Measurements from ENCODE around the gene TLE1. TPM values are rescaled to one million over a fixed set of nuclear protein-coding genes. Genes with fewer than 3 reads are reported as not detected.

TLE1 gene
- total RNA-seq, 1 experiment from 2014 or later, result 79.3 TPM

GRCh38 chr9:81682797-81683196, 6.5 kb downstream of the TLE1 start:
- H3K18ac ChIP-seq (ENCODE audit: insufficient read length, low read depth, low read length), result no peak overlapping the region
- no peak overlapping the region for H4K5ac ChIP-seq (ENCODE audit: insufficient read length, low read depth, low read length)
- H3K23ac ChIP-seq (ENCODE audit: insufficient read length, low read depth, low read length), result no peak overlapping the region
- no peak overlapping the region for H4K8ac ChIP-seq (replicated peaks; ENCODE audit: insufficient read length, low read depth, low read length)
- H3K27me3 ChIP-seq (ENCODE audit: insufficient read depth, low read length), result no peaks in the 10 kb centered on the region
- no peak overlapping the region for H3K27ac ChIP-seq (ENCODE audit: insufficient read length, low read depth, low read length)
- no peak overlapping the region for H2BK120ac ChIP-seq (ENCODE audit: low read depth, low read length, poor library complexity, severe bottlenecking)
- H3K4me1 ChIP-seq (ENCODE audit: insufficient read depth, low read length), result no peaks in the 10 kb centered on the region
- H3K4me2 ChIP-seq (ENCODE audit: insufficient read depth, insufficient read length, low read length), result no peak overlapping the region
- no peak overlapping the region for H2AK5ac ChIP-seq (ENCODE audit: insufficient read length, low read length)
- Mint-ChIP-seq H3K4me3 (no peak overlapping the region), H3K27me3 (ENCODE audit: low read depth) (no peaks in the 10 kb centered on the region), H3K9me3 (no peaks in the 10 kb centered on the region), H3K4me1 (peaks cover 16 to 32% of the 10 kb centered on the region in 2 experiments), H3K36me3 (ENCODE audit: insufficient read depth in 1 of 3, low read depth in 3 of 3) (peaks cover 12 to 29% (median 26%) of the 10 kb centered on the region in 3 experiments), H3K27ac (no peak overlapping the region)
- no peak overlapping the region for H2BK20ac ChIP-seq (ENCODE audit: low read depth, low read length, poor library complexity, severe bottlenecking)
- H4K20me1 ChIP-seq (ENCODE audit: control insufficient read depth, insufficient read depth, insufficient read length), result no peaks in the 10 kb centered on the region
- peaks cover 74% of the 10 kb centered on the region for H3K79me2 ChIP-seq (ENCODE audit: insufficient read depth, low read length)
- no peak overlapping the region for H4K91ac ChIP-seq (ENCODE audit: insufficient read length, low read depth, low read length)
- H2AFZ ChIP-seq (ENCODE audit: low read length), result no peak overlapping the region
- peaks cover 3% of the 10 kb centered on the region for H3K23me2 ChIP-seq (ENCODE audit: insufficient read length, low read depth, low read length, poor library complexity, severe bottlenecking)
- no peak overlapping the region for H3T11ph ChIP-seq (ENCODE audit: low read length)
- no peaks in the 10 kb centered on the region for H3K9me3 ChIP-seq (ENCODE audit: control insufficient read depth, low read depth, low read length)
- no peak overlapping the region for H2BK5ac ChIP-seq (ENCODE audit: insufficient read length, low read length)
- H3K56ac ChIP-seq (ENCODE audit: insufficient read length, low read depth, low read length), result no peak overlapping the region
- no peak overlapping the region for H3K4ac ChIP-seq (ENCODE audit: low read depth, low read length)
- no peak for TF ChIP-seq CTCF (conservative IDR thresholded peaks at IDR 0.05)
- no peak overlapping the region for H2BK15ac ChIP-seq (ENCODE audit: low read depth, low read length)
- no peak overlapping the region for H3K9ac ChIP-seq (ENCODE audit: extremely low read depth, insufficient read length, low read length)
- no CpG with 5 or more reads among the region's 8 CpGs for WGBS (ENCODE audit: extremely low coverage, insufficient read length, low lambda C conversion rate)
- peaks cover 5% of the 10 kb centered on the region for H3K79me1 ChIP-seq (ENCODE audit: insufficient read depth, low read depth, low read length, poor library complexity, severe bottlenecking)
- DNase-seq, result no peak
- H3K14ac ChIP-seq (ENCODE audit: insufficient read depth, low read length), result no peak overlapping the region
- no peak overlapping the region for H2BK12ac ChIP-seq (ENCODE audit: insufficient read length, low read depth, low read length)
